HL-60 (cell line): ENCODE results near the gene TMF1.

ENCODE experiments used
- DNase-seq, 2 experiments: peaks; one replicate each; pipeline ENCODE4 v3.0.0-alpha.2; 2010 to 2020; ENCODE audit warnings: low read depth in 1 of 2, low spot score in 1 of 2
- H3K27ac ChIP-seq: fragments of 250-450 bp; sonication (Bioruptor Pico); replicated peaks from 2 replicates; pipeline ENCODE4 v1.5.1; 2020; ENCODE audit warnings: mild to moderate bottlenecking, moderate library complexity
- H3K27me3 ChIP-seq: fragments of 250-450 bp; sonication (Bioruptor Pico); 2 replicates; pipeline ENCODE4 v1.5.1; 2021; ENCODE audit warnings: mild to moderate bottlenecking, moderate library complexity; ENCODE audit not compliant: insufficient read depth, poor library complexity, severe bottlenecking
- H3K4me3 ChIP-seq: replicated peaks from 2 replicates; pipeline ENCODE4 v1.5.1; 2011; ENCODE audit warnings: mild to moderate bottlenecking, control low read depth, low read length; ENCODE audit not compliant: insufficient read depth
- GABPA ChIP-seq: IDR thresholded peaks from 2 replicates; pipeline ENCODE4 v1.6.1; 2012; ENCODE audit warnings: low read depth
- POLR2AphosphoS5 ChIP-seq: IDR thresholded peaks from 2 replicates; pipeline ENCODE4 v1.6.1; 2012; ENCODE audit warnings: low read depth
- SPI1 ChIP-seq: IDR thresholded peaks from 2 replicates; pipeline ENCODE4 v1.6.1; 2012; ENCODE audit warnings: low read depth, mild to moderate bottlenecking, borderline replicate concordance
- TF ChIP-seq, protein P1 (sequence below): IDR thresholded peaks from one replicate; pipeline ENCODE4 v1.5.1; 2011; ENCODE audit warnings: low read length, control low read depth, inconsistent platforms; ENCODE audit not compliant: insufficient read depth
- TF ChIP-seq, protein P2 (sequence below): IDR thresholded peaks from 2 replicates; pipeline ENCODE4 v1.6.1; 2012; ENCODE audit warnings: low read depth; ENCODE audit not compliant: insufficient replicate concordance

Gene TMF1

DNA sequence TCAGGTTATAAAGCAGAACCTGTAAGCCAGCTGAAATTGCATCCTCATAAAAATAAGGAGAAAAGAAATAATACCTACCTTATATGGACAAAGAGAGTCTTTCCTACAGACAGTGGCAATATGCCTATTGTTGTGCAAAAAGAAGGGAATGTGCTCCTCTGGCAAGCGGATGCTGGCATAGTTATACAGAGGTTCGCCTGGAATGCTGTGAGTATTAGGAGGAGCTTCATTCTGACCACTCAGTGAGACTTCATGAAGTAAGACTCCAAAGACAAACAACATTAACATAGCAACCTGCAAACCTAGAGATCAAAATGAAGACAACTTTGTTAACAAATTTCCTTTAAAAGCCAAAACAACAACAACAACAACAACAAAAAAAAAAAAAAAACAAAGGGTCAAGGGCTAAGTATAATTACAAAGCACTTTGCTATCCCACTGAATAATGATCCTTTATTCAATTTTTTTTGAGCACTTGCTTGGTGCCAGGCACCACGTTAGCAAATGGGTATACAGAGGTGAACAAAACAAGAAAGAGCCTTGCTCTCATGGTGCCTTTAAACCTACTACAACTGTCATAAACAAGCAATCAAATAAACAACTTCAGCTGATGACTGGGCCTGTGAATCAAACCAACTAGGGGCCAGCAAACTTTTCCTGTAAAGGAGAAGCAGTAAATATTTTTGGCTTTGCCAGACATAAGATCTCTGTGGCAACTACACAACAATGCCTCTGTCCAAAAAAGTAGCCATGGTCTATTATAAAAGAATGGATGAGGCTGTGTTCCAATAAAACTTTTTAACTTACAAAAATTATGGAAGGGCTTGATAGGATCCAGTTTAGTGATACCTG is 42.3 kb downstream of the TMF1 start:
- DNase-seq, result no peak
- Histone ChIP-seq H3K27ac (no peak overlapping the region), H3K27me3 (no peaks in the 10 kb centered on the region), H3K4me3 (no peak overlapping the region)
- no peak for TF ChIP-seq SPI1
- no peak for TF ChIP-seq GABPA
- TF ChIP-seq, protein P1, sequence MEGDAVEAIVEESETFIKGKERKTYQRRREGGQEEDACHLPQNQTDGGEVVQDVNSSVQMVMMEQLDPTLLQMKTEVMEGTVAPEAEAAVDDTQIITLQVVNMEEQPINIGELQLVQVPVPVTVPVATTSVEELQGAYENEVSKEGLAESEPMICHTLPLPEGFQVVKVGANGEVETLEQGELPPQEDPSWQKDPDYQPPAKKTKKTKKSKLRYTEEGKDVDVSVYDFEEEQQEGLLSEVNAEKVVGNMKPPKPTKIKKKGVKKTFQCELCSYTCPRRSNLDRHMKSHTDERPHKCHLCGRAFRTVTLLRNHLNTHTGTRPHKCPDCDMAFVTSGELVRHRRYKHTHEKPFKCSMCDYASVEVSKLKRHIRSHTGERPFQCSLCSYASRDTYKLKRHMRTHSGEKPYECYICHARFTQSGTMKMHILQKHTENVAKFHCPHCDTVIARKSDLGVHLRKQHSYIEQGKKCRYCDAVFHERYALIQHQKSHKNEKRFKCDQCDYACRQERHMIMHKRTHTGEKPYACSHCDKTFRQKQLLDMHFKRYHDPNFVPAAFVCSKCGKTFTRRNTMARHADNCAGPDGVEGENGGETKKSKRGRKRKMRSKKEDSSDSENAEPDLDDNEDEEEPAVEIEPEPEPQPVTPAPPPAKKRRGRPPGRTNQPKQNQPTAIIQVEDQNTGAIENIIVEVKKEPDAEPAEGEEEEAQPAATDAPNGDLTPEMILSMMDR, result no peak
- no peak for TF ChIP-seq POLR2AphosphoS5
- TF ChIP-seq, protein P2, sequence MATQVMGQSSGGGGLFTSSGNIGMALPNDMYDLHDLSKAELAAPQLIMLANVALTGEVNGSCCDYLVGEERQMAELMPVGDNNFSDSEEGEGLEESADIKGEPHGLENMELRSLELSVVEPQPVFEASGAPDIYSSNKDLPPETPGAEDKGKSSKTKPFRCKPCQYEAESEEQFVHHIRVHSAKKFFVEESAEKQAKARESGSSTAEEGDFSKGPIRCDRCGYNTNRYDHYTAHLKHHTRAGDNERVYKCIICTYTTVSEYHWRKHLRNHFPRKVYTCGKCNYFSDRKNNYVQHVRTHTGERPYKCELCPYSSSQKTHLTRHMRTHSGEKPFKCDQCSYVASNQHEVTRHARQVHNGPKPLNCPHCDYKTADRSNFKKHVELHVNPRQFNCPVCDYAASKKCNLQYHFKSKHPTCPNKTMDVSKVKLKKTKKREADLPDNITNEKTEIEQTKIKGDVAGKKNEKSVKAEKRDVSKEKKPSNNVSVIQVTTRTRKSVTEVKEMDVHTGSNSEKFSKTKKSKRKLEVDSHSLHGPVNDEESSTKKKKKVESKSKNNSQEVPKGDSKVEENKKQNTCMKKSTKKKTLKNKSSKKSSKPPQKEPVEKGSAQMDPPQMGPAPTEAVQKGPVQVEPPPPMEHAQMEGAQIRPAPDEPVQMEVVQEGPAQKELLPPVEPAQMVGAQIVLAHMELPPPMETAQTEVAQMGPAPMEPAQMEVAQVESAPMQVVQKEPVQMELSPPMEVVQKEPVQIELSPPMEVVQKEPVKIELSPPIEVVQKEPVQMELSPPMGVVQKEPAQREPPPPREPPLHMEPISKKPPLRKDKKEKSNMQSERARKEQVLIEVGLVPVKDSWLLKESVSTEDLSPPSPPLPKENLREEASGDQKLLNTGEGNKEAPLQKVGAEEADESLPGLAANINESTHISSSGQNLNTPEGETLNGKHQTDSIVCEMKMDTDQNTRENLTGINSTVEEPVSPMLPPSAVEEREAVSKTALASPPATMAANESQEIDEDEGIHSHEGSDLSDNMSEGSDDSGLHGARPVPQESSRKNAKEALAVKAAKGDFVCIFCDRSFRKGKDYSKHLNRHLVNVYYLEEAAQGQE, result no peak

- H3K4me3 ChIP-seq, result no peak overlapping the region
- no peaks in the 10 kb centered on the region for H3K27me3 ChIP-seq
- H3K27ac ChIP-seq, result no peak overlapping the region
- no peak for DNase-seq
- no peak for TF ChIP-seq GABPA
- no peak for TF ChIP-seq POLR2AphosphoS5
- TF ChIP-seq, protein P1, result no peak
- TF ChIP-seq, protein P2, result no peak
- no peak for TF ChIP-seq SPI1
These were observed 43.2 kb downstream of the TMF1 start for GRCh38 chr3:69008980-69009379.

GRCh38 chr3:69005791-69006482 is 46.2 kb downstream of the TMF1 start:
- TF ChIP-seq GABPA, result no peak
- TF ChIP-seq, protein P2, result no peak
- TF ChIP-seq POLR2AphosphoS5, result no peak
- TF ChIP-seq, protein P1, result no peak
- no peak for DNase-seq
- no peak overlapping the region for H3K27ac ChIP-seq
- no peaks in the 10 kb centered on the region for H3K27me3 ChIP-seq
- no peak overlapping the region for H3K4me3 ChIP-seq
